Nephron (organoid): ENCODE results near the gene ARHGAP19.

Experiments
- H3K27ac Mint-ChIP-seq, 3 experiments: 2 replicates each; pipeline ENCODE4 v1.8.0; 2020; ENCODE audit warnings: mixed read lengths in 3 of 3, mild to moderate bottlenecking in 2 of 3, moderate library complexity in 1 of 3
- H3K27me3 Mint-ChIP-seq: 2 replicates; pipeline ENCODE4 v1.8.0; 2021; ENCODE audit warnings: low read depth, mild to moderate bottlenecking, moderate library complexity, mixed read lengths
- H3K36me3 Mint-ChIP-seq: 2 replicates; pipeline ENCODE4 v1.8.0; 2020; ENCODE audit warnings: low read depth, mixed read lengths
- H3K4me1 Mint-ChIP-seq: 2 replicates; pipeline ENCODE4 v1.8.0; 2020; ENCODE audit warnings: mixed read lengths
- H3K4me3 Mint-ChIP-seq, 3 experiments: 2 replicates each; pipeline ENCODE4 v1.8.0; 2020; ENCODE audit warnings: mild to moderate bottlenecking in 3 of 3, mixed read lengths in 3 of 3, moderate library complexity in 2 of 3
- H3K9me3 Mint-ChIP-seq: 2 replicates; pipeline ENCODE4 v1.8.0; 2020; ENCODE audit warnings: mixed read lengths
- CTCF ChIP-seq, 3 experiments: fragments of 200-600 bp; sonication (generic); IDR thresholded peaks; one replicate each; pipeline ENCODE4 v1.5.0; 2021; ENCODE audit warnings: antibody characterized with exemption in 3 of 3; ENCODE audit not compliant: unreplicated experiment in 3 of 3

The ARHGAP19 gene

GRCh38 chr10:97188261-97188711 is 104.2 kb downstream of the ARHGAP19 start:
- peaks cover 65% of the 10 kb centered on the region for H3K27me3 Mint-ChIP-seq
- no peaks in the 10 kb centered on the region for H3K36me3 Mint-ChIP-seq
- no peaks in the 10 kb centered on the region for H3K9me3 Mint-ChIP-seq
- peaks cover 18% of the 10 kb centered on the region for H3K4me1 Mint-ChIP-seq
- H3K27ac Mint-ChIP-seq = no peak overlapping the region
- no peak overlapping the region for H3K4me3 Mint-ChIP-seq
- no peak for TF ChIP-seq CTCF (IDR thresholded peaks at IDR 0.05; ENCODE audit: unreplicated experiment in 3 of 3)

GRCh38 chr10:97186911-97187310 is 105.5 kb downstream of the ARHGAP19 start:
- H3K4me1 Mint-ChIP-seq = peaks cover 18% of the 10 kb centered on the region
- H3K27me3 Mint-ChIP-seq = peaks cover 67% of the 10 kb centered on the region
- no peaks in the 10 kb centered on the region for H3K9me3 Mint-ChIP-seq
- H3K27ac Mint-ChIP-seq = no peak overlapping the region
- H3K36me3 Mint-ChIP-seq = no peaks in the 10 kb centered on the region
- TF ChIP-seq CTCF (IDR thresholded peaks at IDR 0.05; ENCODE audit: unreplicated experiment in 3 of 3) = no peak
- peak overlapping the region; percentile 39 to 82 (median 68) for H3K4me3 Mint-ChIP-seq

GRCh38 chr10:97185326-97186058 is 106.9 kb downstream of the ARHGAP19 start, which contains the start of gene SLIT1:
SLIT1 (minus strand) TSS chr10:97185959; CDS start chr10:97185674, 285 bp downstream.
- Mint-ChIP-seq H3K27me3 (peaks cover 74% of the 10 kb centered on the region), H3K9me3 (no peaks in the 10 kb centered on the region), H3K4me3 (peak within 1 kb of the TSS; percentile 82 to 84 (median 84)), H3K4me1 (peaks cover 20% of the 10 kb centered on the region), H3K36me3 (no peaks in the 10 kb centered on the region), H3K27ac (no peak within 1 kb of the TSS)
- no peak for TF ChIP-seq CTCF (IDR thresholded peaks at IDR 0.05; ENCODE audit: unreplicated experiment in 3 of 3)

- Mint-ChIP-seq H3K4me1 (peaks cover 25% of the 10 kb centered on the region), H3K27me3 (peaks cover 79% of the 10 kb centered on the region), H3K27ac (no peak overlapping the region), H3K36me3 (no peaks in the 10 kb centered on the region), H3K9me3 (no peaks in the 10 kb centered on the region), H3K4me3 (peak overlapping the region; percentile 78 to 84 (median 82))
- no peak for TF ChIP-seq CTCF (IDR thresholded peaks at IDR 0.05; ENCODE audit: unreplicated experiment in 3 of 3)
Measured at GRCh38 chr10:97184971-97185325, 107.5 kb downstream of the ARHGAP19 start.

GRCh38 chr10:97183314-97183713 is 109.1 kb downstream of the ARHGAP19 start:
- Mint-ChIP-seq H3K36me3 (no peaks in the 10 kb centered on the region), H3K27ac (no peak overlapping the region), H3K4me1 (peaks cover 25% of the 10 kb centered on the region), H3K4me3 (peak overlapping the region in 2 of 3 experiments; percentile 44 to 84), H3K9me3 (no peaks in the 10 kb centered on the region), H3K27me3 (peaks cover 75% of the 10 kb centered on the region)
- no peak for TF ChIP-seq CTCF (IDR thresholded peaks at IDR 0.05; ENCODE audit: unreplicated experiment in 3 of 3)
